Measurements from ENCODE around the gene TBRG1. TPM values are rescaled to one million over a fixed set of nuclear protein-coding genes. Genes with fewer than 3 reads are reported as not detected.

Gene TBRG1
- total and polyA plus RNA-seq, 2 of the 4 experiments (the other 2 are of a cell fraction): 13.3 to 23.2 TPM

DNA sequence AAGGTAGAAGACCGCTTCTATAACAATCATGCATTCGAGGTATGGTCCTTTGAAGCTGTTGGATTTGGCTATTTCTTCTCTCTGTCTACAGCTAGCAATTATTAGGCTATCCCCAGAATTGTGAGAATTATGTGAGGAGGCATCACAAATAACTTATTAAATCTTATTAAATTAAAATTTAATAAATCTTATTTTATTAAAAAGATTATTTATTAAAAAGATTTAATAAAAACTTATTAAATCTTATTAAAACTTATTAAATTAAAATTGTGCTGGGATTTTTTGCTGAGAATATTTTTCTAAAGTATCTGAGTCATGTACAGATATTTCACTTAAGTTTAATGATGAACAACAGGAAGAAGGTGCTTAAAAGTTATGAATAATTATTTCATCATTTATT lies 58.8 kb downstream of the TBRG1 start:
- H2AFZ ChIP-seq (replicated peaks; ENCODE audit: low read length, poor library complexity): no peak overlapping the region
- H2BK20ac ChIP-seq (ENCODE audit: low read depth, low read length): no peak overlapping the region
- H3K36me3 ChIP-seq (ENCODE audit: control insufficient read depth, insufficient read depth, low read length): no peaks in the 10 kb centered on the region
- ATAC-seq (ENCODE audit: low read depth) (no peak), DNase-seq (no peak)
- dilution Hi-C loops (cut with HindIII; ENCODE audit: low sequenced_read_pairs, unreplicated experiment): no loop called here
- WGBS, 2 experiments (ENCODE audit: extremely low coverage in 2 of 2, insufficient read length in 1 of 2): no CpG with 5 or more reads among the region's 2 CpGs
- H3K9me3 ChIP-seq (ENCODE audit: control insufficient read depth, insufficient read depth, low read length): peaks cover 7% of the 10 kb centered on the region; the same call in 1 of the 2 replicates
- no peak overlapping the region for H3K14ac ChIP-seq (replicated peaks; ENCODE audit: low read depth, low read length)
- no peak for TF ChIP-seq NFE2L2 (IDR thresholded peaks at IDR 0.05; ENCODE audit: low read depth, low read length)
- TF ChIP-seq SMC3 (IDR thresholded peaks at IDR 0.05; ENCODE audit: low read depth, low read length): no peak
- TF ChIP-seq POLR2A (IDR thresholded peaks at IDR 0.05; ENCODE audit: low read depth, low read length): no peak
- TF ChIP-seq CHD1 (IDR thresholded peaks at IDR 0.05; ENCODE audit: low read depth, low read length): no peak
- no peak for TF ChIP-seq MAFK (IDR thresholded peaks at IDR 0.05; ENCODE audit: low read depth, low read length)
- TF ChIP-seq FOS (IDR thresholded peaks at IDR 0.05; ENCODE audit: low read depth, low read length): no peak
- no peak for TF ChIP-seq MXI1 (IDR thresholded peaks at IDR 0.05; ENCODE audit: borderline replicate concordance, low read depth, low read length)
- TF ChIP-seq, protein P1, sequence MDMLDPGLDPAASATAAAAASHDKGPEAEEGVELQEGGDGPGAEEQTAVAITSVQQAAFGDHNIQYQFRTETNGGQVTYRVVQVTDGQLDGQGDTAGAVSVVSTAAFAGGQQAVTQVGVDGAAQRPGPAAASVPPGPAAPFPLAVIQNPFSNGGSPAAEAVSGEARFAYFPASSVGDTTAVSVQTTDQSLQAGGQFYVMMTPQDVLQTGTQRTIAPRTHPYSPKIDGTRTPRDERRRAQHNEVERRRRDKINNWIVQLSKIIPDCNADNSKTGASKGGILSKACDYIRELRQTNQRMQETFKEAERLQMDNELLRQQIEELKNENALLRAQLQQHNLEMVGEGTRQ (IDR thresholded peaks at IDR 0.05; ENCODE audit: low read depth, low read length): no peak
- TF ChIP-seq RCOR1 (IDR thresholded peaks at IDR 0.05; ENCODE audit: insufficient replicate concordance, low read length): no peak
- no peak for TF ChIP-seq RFX5 (IDR thresholded peaks at IDR 0.05; ENCODE audit: low read depth, low read length)
- TF ChIP-seq RAD21 (IDR thresholded peaks at IDR 0.05; ENCODE audit: low read length): no peak
- no peak for TF ChIP-seq BHLHE40 (IDR thresholded peaks at IDR 0.05; ENCODE audit: low read depth, low read length)
- TF ChIP-seq, protein P2, sequence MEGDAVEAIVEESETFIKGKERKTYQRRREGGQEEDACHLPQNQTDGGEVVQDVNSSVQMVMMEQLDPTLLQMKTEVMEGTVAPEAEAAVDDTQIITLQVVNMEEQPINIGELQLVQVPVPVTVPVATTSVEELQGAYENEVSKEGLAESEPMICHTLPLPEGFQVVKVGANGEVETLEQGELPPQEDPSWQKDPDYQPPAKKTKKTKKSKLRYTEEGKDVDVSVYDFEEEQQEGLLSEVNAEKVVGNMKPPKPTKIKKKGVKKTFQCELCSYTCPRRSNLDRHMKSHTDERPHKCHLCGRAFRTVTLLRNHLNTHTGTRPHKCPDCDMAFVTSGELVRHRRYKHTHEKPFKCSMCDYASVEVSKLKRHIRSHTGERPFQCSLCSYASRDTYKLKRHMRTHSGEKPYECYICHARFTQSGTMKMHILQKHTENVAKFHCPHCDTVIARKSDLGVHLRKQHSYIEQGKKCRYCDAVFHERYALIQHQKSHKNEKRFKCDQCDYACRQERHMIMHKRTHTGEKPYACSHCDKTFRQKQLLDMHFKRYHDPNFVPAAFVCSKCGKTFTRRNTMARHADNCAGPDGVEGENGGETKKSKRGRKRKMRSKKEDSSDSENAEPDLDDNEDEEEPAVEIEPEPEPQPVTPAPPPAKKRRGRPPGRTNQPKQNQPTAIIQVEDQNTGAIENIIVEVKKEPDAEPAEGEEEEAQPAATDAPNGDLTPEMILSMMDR (conservative IDR thresholded peaks at IDR 0.05; ENCODE audit: low read depth, low read length): no peak
- TF ChIP-seq CEBPB (IDR thresholded peaks at IDR 0.05; ENCODE audit: low read depth, low read length): no peak
- TF ChIP-seq, protein P3, sequence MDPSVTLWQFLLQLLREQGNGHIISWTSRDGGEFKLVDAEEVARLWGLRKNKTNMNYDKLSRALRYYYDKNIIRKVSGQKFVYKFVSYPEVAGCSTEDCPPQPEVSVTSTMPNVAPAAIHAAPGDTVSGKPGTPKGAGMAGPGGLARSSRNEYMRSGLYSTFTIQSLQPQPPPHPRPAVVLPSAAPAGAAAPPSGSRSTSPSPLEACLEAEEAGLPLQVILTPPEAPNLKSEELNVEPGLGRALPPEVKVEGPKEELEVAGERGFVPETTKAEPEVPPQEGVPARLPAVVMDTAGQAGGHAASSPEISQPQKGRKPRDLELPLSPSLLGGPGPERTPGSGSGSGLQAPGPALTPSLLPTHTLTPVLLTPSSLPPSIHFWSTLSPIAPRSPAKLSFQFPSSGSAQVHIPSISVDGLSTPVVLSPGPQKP (IDR thresholded peaks at IDR 0.05; ENCODE audit: borderline replicate concordance, low read depth, low read length): no peak
- TF ChIP-seq MAZ (IDR thresholded peaks at IDR 0.05; ENCODE audit: borderline replicate concordance, low read depth, low read length): no peak
- intact Hi-C loops (cut with micrococcal nuclease): no loop called here
- peaks cover 2% of the 10 kb centered on the region; the same call in 1 of the 2 replicates for H3K4me1 ChIP-seq (ENCODE audit: control insufficient read depth, insufficient read depth, low read length)
- no peak overlapping the region for H3K4me2 ChIP-seq (ENCODE audit: low read depth, low read length)
- in situ Hi-C loops (cut with MboI; ENCODE audit: low sequenced_read_pairs): no loop called here
- no peak overlapping the region for H2AK9ac ChIP-seq (replicated peaks; ENCODE audit: low read depth, low read length, poor library complexity)
- no TSS peak for BruUV-seq (replicated peaks)
- H3K23ac ChIP-seq (ENCODE audit: low read depth, low read length): no peak overlapping the region
- ChIA-PET CTCF (no interaction called here), POLR2A (ENCODE audit: unreplicated experiment) (no interaction called here)
- no peaks in the 10 kb centered on the region for H3K79me1 ChIP-seq (ENCODE audit: low read depth in 1 of 2, low read length in 2 of 2)
- no peak overlapping the region for H4K8ac ChIP-seq (ENCODE audit: low read depth in 2 of 2, low read length in 2 of 2)
- H2AK5ac ChIP-seq (ENCODE audit: low read depth, low read length): no peak overlapping the region
- no peak overlapping the region for H3K9ac ChIP-seq (ENCODE audit: low read depth, low read length)
- no peak overlapping the region for H4K5ac ChIP-seq (ENCODE audit: low read depth, low read length)
- no peak overlapping the region for H3K4me3 ChIP-seq (ENCODE audit: insufficient read depth, low read depth, low read length)
- no peak overlapping the region for H4K91ac ChIP-seq (ENCODE audit: insufficient read depth, low read depth, low read length)
- H4K20me1 ChIP-seq (ENCODE audit: insufficient read depth, low read length): no peaks in the 10 kb centered on the region
- no peak overlapping the region for H3K4ac ChIP-seq (ENCODE audit: low read depth, low read length)
- H3K56ac ChIP-seq (ENCODE audit: extremely low read depth, insufficient read depth, low read length): no peak overlapping the region
- H2BK15ac ChIP-seq (ENCODE audit: low read depth, low read length): no peak overlapping the region
- H3K27ac ChIP-seq (ENCODE audit: insufficient read depth, low read length): no peak overlapping the region
- H2BK5ac ChIP-seq (ENCODE audit: low read depth, low read length, poor library complexity, severe bottlenecking): no peak overlapping the region
- no peaks in the 10 kb centered on the region for H3K27me3 ChIP-seq (ENCODE audit: control insufficient read depth, insufficient read depth, low read length)
- no peak overlapping the region for H2BK120ac ChIP-seq (ENCODE audit: low read depth, low read length)
- no peak overlapping the region for H3K18ac ChIP-seq (ENCODE audit: low read depth, low read length)
- H3K9me1 ChIP-seq (ENCODE audit: insufficient read depth, low read length): no peaks in the 10 kb centered on the region
